K562 (cell line): ENCODE data around the gene ANKRD11. TPM values are rescaled to one million over a fixed set of nuclear protein-coding genes. Genes with fewer than 3 reads are reported as not detected.

Experiments
- ETV1 ChIP-seq: fragments of 450-650 bp; conservative IDR thresholded peaks from 2 replicates; pipeline ENCODE4 v1.6.1; 2016; ENCODE audit warnings: missing genetic modification characterization, control low read depth, low read depth, missing compliant biosample characterization
- HDAC1 ChIP-seq, 2 experiments: fragments of 450-650 bp; IDR thresholded peaks; 2 replicates each; pipeline ENCODE4 v1.6.1; 2016 to 2017; ENCODE audit warnings: inconsistent platforms in 1 of 2, mild to moderate bottlenecking in 1 of 2, moderate library complexity in 1 of 2
- HDGF ChIP-seq: fragments of 450-650 bp; IDR thresholded peaks from 2 replicates; pipeline ENCODE4 v1.6.1; 2016
- L3MBTL2 ChIP-seq: fragments of 450-650 bp; IDR thresholded peaks from 2 replicates; pipeline ENCODE4 v1.6.1; 2016; ENCODE audit warnings: mild to moderate bottlenecking, moderate library complexity
- MIER1 ChIP-seq: fragments of 450-650 bp; IDR thresholded peaks from 2 replicates; pipeline ENCODE4 v1.6.1; 2016; ENCODE audit warnings: antibody characterized with exemption, mild to moderate bottlenecking, low read depth
- NR4A1 ChIP-seq, 2 experiments: fragments of 250-450 bp in 1 of 2; fragments of 450-650 bp in 1 of 2; sonication (Bioruptor Pico) in 1 of 2; IDR thresholded peaks; 2 replicates each; pipeline versions ENCODE4 v1.4.0 to v1.6.1; 2016 to 2020; ENCODE audit warnings: mild to moderate bottlenecking in 2 of 2, missing compliant biosample characterization in 1 of 2, missing genetic modification characterization in 1 of 2, moderate library complexity in 1 of 2
- POLR2G ChIP-seq: fragments of 200-400 bp; formaldehyde crosslinking; IDR thresholded peaks from 2 replicates; pipeline ENCODE4 v1.6.1; 2017; ENCODE audit warnings: low read depth, mild to moderate bottlenecking, antibody characterized with exemption, low read length, moderate library complexity
- RUNX1 ChIP-seq: sonication (generic); IDR thresholded peaks from 2 replicates; pipeline ENCODE4 v1.6.1; 2016; ENCODE audit warnings: antibody characterized with exemption, low read depth
- SP2 ChIP-seq: IDR thresholded peaks from 2 replicates; pipeline ENCODE4 v1.6.1; 2011; ENCODE audit warnings: mild to moderate bottlenecking, low read depth, low read length, moderate library complexity; ENCODE audit not compliant: poor library complexity, severe bottlenecking; ENCODE audit errors: extremely low read depth
- TEAD4 ChIP-seq, 2 experiments: sonication (generic) in 1 of 2; formaldehyde crosslinking in 1 of 2; IDR thresholded peaks; 2 replicates each; pipeline versions ENCODE4 v1.6.1 to v1.8.0; 2012 to 2022; ENCODE audit warnings: borderline replicate concordance in 1 of 2, inconsistent platforms in 1 of 2, low read length in 1 of 2, mild to moderate bottlenecking in 1 of 2, missing genetic modification reagents in 1 of 2
- ZBTB8A ChIP-seq: fragments of 450-650 bp; IDR thresholded peaks from 2 replicates; pipeline ENCODE4 v1.6.1; 2018; ENCODE audit warnings: mild to moderate bottlenecking, moderate library complexity; ENCODE audit not compliant: partially characterized antibody
- ZNF124 ChIP-seq: sonication (generic); formaldehyde crosslinking; IDR thresholded peaks from 2 replicates; pipeline ENCODE4 v1.8.1; 2022; ENCODE audit warnings: missing genetic modification reagents
- polyA plus RNA-seq, 8 experiments: library from polyadenylated mRNA; depleted of rRNA in 4 of 8; stranded (reverse) in 5 of 8; unstranded in 3 of 8; fragments of >200 nt; fragmentation: Nextera tagmentation in 2 of 8; fragmentation: Illumina TruSeq in 1 of 8; extraction: Ambion mirVana in 2 of 8; extraction: Trizol in 1 of 8; gene quantifications; 2 replicates each; pipeline versions ENCODE4 v1.2.1 to v1.2.3, GENCODE V29; 2011 to 2014; ENCODE audit warnings: inconsistent platforms in 1 of 8, missing spikeins in 1 of 8
- total RNA-seq, 7 experiments: library from RNA; depleted of rRNA in 6 of 7; stranded (reverse); fragments of >200 nt in 6 of 7; fragmentation: Illumina TruSeq in 2 of 7; extraction: Trizol in 2 of 7; gene quantifications; 2 replicates each; pipeline versions ENCODE4 v1.2.1 to v1.2.3, GENCODE V29; 2011 to 2021; ENCODE audit warnings: low replicate concordance in 1 of 7
- TF ChIP-seq, protein P1 (sequence below): sonication (generic); formaldehyde crosslinking; IDR thresholded peaks from 2 replicates; pipeline ENCODE4 v1.8.0; 2022; ENCODE audit warnings: mild to moderate bottlenecking, missing genetic modification reagents
- TF ChIP-seq, protein P2 (sequence below): fragments of 150-350 bp; conservative IDR thresholded peaks from 2 replicates; pipeline ENCODE4 v1.6.1; 2014; ENCODE audit warnings: low read length
- TF ChIP-seq, protein P3 (sequence below): fragments of 450-650 bp; formaldehyde crosslinking; IDR thresholded peaks from 2 replicates; pipeline ENCODE4 v1.4.0; 2022; ENCODE audit warnings: mild to moderate bottlenecking, moderate library complexity
- TF ChIP-seq, protein P4 (sequence below): sonication (generic); formaldehyde crosslinking; IDR thresholded peaks from 2 replicates; pipeline ENCODE4 v1.5.0; 2020; ENCODE audit warnings: missing genetic modification reagents
- TF ChIP-seq, protein P5 (sequence below): fragments of 450-650 bp; formaldehyde crosslinking; IDR thresholded peaks from 2 replicates; pipeline ENCODE4 v1.4.0; 2020; ENCODE audit warnings: mild to moderate bottlenecking, moderate library complexity
- TF ChIP-seq, protein P6 (sequence below), 2 experiments: fragments of 450-650 bp; conservative IDR thresholded peaks; 2 replicates each; pipeline ENCODE4 v1.6.1; 2017; ENCODE audit warnings: mild to moderate bottlenecking in 2 of 2, moderate library complexity in 2 of 2

ANKRD11 gene
- total and polyA plus RNA-seq, 9 of the 15 experiments (the other 6 are each of a cell fraction or from before 2014, with no cell fraction given) = 4.7 to 126 (median 31.7) TPM

DNA sequence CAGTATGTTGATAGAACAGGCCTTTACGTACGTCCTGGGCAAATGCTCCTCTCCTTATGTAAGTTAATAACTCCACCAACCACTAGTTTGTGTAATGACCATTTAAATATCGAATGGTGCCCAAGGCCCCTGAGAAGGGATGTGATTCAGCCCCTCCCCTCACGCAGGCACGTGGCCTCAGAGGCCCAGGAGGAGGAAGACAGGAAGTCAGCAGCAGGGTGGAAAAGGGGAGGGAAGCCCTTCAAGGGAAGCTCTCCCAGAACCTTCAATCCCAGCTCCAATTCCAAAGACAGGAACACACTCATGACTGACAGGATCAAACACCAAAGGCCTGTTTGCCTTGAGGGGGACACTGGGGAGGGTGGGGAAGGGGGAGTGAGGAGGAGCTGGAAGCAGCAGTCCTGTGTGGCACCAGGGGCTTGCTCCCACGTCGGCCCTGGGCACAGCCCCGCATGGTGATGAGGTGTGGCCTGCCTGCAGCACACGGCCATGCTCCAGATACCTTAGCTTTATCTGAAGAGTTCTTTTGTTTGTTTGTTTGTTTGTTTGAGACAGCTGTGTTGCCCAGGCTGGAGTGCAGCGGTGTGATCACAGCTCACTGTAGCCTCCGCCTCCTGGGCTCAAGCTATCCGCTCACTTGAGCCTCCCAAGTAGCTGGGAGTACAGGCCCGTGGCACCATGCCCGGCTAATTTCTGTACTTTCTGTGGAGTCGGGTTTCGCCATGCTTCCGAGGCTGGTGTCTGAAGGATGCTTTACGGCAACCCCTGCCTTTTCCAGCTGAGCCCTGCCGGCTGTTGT, 167.8 kb downstream of the ANKRD11 start (continued):
- TF ChIP-seq RUNX1 = no peak
- TF ChIP-seq, protein P1, sequence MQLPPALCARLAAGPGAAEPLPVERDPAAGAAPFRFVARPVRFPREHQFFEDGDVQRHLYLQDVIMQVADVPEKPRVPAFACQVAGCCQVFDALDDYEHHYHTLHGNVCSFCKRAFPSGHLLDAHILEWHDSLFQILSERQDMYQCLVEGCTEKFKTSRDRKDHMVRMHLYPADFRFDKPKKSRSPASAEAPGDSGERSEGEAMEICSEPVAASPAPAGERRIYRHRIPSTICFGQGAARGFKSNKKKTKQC = no peak; the same call in 1 of the 2 replicates
- peak; percentile 46; the same call in 1 of the 2 replicates for TF ChIP-seq ETV1
- TF ChIP-seq L3MBTL2 = peak; percentile 63
- TF ChIP-seq, protein P2, sequence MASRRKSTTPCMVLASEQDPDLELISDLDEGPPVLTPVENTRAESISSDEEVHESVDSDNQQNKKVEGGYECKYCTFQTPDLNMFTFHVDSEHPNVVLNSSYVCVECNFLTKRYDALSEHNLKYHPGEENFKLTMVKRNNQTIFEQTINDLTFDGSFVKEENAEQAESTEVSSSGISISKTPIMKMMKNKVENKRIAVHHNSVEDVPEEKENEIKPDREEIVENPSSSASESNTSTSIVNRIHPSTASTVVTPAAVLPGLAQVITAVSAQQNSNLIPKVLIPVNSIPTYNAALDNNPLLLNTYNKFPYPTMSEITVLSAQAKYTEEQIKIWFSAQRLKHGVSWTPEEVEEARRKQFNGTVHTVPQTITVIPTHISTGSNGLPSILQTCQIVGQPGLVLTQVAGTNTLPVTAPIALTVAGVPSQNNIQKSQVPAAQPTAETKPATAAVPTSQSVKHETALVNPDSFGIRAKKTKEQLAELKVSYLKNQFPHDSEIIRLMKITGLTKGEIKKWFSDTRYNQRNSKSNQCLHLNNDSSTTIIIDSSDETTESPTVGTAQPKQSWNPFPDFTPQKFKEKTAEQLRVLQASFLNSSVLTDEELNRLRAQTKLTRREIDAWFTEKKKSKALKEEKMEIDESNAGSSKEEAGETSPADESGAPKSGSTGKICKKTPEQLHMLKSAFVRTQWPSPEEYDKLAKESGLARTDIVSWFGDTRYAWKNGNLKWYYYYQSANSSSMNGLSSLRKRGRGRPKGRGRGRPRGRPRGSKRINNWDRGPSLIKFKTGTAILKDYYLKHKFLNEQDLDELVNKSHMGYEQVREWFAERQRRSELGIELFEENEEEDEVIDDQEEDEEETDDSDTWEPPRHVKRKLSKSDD = no peak
- TF ChIP-seq, protein P3, sequence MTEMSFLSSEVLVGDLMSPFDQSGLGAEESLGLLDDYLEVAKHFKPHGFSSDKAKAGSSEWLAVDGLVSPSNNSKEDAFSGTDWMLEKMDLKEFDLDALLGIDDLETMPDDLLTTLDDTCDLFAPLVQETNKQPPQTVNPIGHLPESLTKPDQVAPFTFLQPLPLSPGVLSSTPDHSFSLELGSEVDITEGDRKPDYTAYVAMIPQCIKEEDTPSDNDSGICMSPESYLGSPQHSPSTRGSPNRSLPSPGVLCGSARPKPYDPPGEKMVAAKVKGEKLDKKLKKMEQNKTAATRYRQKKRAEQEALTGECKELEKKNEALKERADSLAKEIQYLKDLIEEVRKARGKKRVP = no peak
- no peak for TF ChIP-seq HDGF
- TF ChIP-seq ZBTB8A = no peak
- 0 out of 2 replicates have a peak, but pooled peaks have one; percentile 15 for TF ChIP-seq POLR2G
- TF ChIP-seq, protein P4, sequence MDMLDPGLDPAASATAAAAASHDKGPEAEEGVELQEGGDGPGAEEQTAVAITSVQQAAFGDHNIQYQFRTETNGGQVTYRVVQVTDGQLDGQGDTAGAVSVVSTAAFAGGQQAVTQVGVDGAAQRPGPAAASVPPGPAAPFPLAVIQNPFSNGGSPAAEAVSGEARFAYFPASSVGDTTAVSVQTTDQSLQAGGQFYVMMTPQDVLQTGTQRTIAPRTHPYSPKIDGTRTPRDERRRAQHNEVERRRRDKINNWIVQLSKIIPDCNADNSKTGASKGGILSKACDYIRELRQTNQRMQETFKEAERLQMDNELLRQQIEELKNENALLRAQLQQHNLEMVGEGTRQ (CRISPR knock-in tag) = peak; percentile 79
- TF ChIP-seq NR4A1 (CRISPR knock-in tag; IDR thresholded peaks at IDR 0.05) = no peak
- no peak for TF ChIP-seq NR4A1 (tag; IDR thresholded peaks at IDR 0.05)
- TF ChIP-seq, protein P5, sequence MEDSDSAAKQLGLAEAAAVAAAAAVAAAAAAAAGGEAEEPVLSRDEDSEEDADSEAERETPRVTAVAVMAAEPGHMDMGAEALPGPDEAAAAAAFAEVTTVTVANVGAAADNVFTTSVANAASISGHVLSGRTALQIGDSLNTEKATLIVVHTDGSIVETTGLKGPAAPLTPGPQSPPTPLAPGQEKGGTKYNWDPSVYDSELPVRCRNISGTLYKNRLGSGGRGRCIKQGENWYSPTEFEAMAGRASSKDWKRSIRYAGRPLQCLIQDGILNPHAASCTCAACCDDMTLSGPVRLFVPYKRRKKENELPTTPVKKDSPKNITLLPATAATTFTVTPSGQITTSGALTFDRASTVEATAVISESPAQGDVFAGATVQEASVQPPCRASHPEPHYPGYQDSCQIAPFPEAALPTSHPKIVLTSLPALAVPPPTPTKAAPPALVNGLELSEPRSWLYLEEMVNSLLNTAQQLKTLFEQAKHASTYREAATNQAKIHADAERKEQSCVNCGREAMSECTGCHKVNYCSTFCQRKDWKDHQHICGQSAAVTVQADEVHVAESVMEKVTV = no peak
- TF ChIP-seq MIER1 = no peak
- TF ChIP-seq HDAC1 (IDR thresholded peaks at IDR 0.05) = no peak
- TF ChIP-seq TEAD4 (IDR thresholded peaks at IDR 0.05; ENCODE audit: low read length) = no peak
- no peak for TF ChIP-seq TEAD4 (CRISPR knock-in tag; IDR thresholded peaks at IDR 0.05; ENCODE audit: borderline replicate concordance)
- TF ChIP-seq ZNF124 (CRISPR knock-in tag) = no peak
- TF ChIP-seq SP2 = no peak
- TF ChIP-seq, protein P6, sequence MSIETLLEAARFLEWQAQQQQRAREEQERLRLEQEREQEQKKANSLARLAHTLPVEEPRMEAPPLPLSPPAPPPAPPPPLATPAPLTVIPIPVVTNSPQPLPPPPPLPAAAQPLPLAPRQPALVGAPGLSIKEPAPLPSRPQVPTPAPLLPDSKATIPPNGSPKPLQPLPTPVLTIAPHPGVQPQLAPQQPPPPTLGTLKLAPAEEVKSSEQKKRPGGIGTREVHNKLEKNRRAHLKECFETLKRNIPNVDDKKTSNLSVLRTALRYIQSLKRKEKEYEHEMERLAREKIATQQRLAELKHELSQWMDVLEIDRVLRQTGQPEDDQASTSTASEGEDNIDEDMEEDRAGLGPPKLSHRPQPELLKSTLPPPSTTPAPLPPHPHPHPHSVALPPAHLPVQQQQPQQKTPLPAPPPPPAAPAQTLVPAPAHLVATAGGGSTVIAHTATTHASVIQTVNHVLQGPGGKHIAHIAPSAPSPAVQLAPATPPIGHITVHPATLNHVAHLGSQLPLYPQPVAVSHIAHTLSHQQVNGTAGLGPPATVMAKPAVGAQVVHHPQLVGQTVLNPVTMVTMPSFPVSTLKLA (conservative IDR thresholded peaks at IDR 0.05) = peak; percentile 78 to 85
